ENCODE results near the gene ZC3H13.

Gene ZC3H13

GRCh38 chr13:46059405-46059804 is 6.9 kb upstream of the ZC3H13 start:
- DNase-seq (ENCODE audit: low read depth, low spot score) = no peak

GRCh38 chr13:46058268-46058667 is 5.7 kb upstream of the ZC3H13 start:
- no peak for DNase-seq (ENCODE audit: low read depth, low spot score)

GRCh38 chr13:46057256-46058015 is 4.9 kb upstream of the ZC3H13 start:
- DNase-seq (ENCODE audit: low read depth, low spot score) = no peak

GRCh38 chr13:46053162-46054012 is 841 bp upstream of the ZC3H13 start:
- no peak for DNase-seq (ENCODE audit: low read depth, low spot score)

GRCh38 chr13:46051968-46052318 is 603 bp downstream of the ZC3H13 start:
- no peak for DNase-seq (ENCODE audit: low read depth, low spot score)

- no peak for DNase-seq (ENCODE audit: low read depth, low spot score)
These were observed 1.8 kb downstream of the ZC3H13 start for GRCh38 chr13:46050771-46051170.

GRCh38 chr13:46045424-46045823 is 7.1 kb downstream of the ZC3H13 start:
- no peak for DNase-seq (ENCODE audit: low read depth, low spot score)

GRCh38 chr13:46043647-46044046 is 8.9 kb downstream of the ZC3H13 start:
- DNase-seq (ENCODE audit: low read depth, low spot score) = no peak

GRCh38 chr13:46041419-46041839 is 11.1 kb downstream of the ZC3H13 start:
- no peak for DNase-seq (ENCODE audit: low read depth, low spot score)

GRCh38 chr13:46040763-46041162 is 11.8 kb downstream of the ZC3H13 start:
- DNase-seq (ENCODE audit: low read depth, low spot score) = no peak

- no peak for DNase-seq (ENCODE audit: low read depth, low spot score)
These were observed 12.9 kb downstream of the ZC3H13 start for GRCh38 chr13:46039411-46040182.

- no peak for DNase-seq (ENCODE audit: low read depth, low spot score)
These were observed 14.2 kb downstream of the ZC3H13 start for GRCh38 chr13:46038296-46038695.

- no peak for DNase-seq (ENCODE audit: low read depth, low spot score)
These were observed 17.5 kb downstream of the ZC3H13 start for GRCh38 chr13:46035066-46035465.

- no peak for DNase-seq (ENCODE audit: low read depth, low spot score)
These were observed 20.2 kb downstream of the ZC3H13 start for GRCh38 chr13:46032341-46032740.

GRCh38 chr13:46031581-46032263 is 20.8 kb downstream of the ZC3H13 start:
- no peak for DNase-seq (ENCODE audit: low read depth, low spot score)

- no peak for DNase-seq (ENCODE audit: low read depth, low spot score)
These were observed 27.4 kb downstream of the ZC3H13 start for GRCh38 chr13:46025157-46025556.

GRCh38 chr13:46022481-46022880 is 30.1 kb downstream of the ZC3H13 start:
- DNase-seq (ENCODE audit: low read depth, low spot score) = no peak

GRCh38 chr13:46016216-46016615 is 36.3 kb downstream of the ZC3H13 start:
- DNase-seq (ENCODE audit: low read depth, low spot score) = no peak

GRCh38 chr13:46015366-46015765 is 37.2 kb downstream of the ZC3H13 start:
- no peak for DNase-seq (ENCODE audit: low read depth, low spot score)

GRCh38 chr13:46012404-46012803 is 40.1 kb downstream of the ZC3H13 start:
- no peak for DNase-seq (ENCODE audit: low read depth, low spot score)

- DNase-seq (ENCODE audit: low read depth, low spot score) = no peak
These were observed 42.4 kb downstream of the ZC3H13 start for GRCh38 chr13:46010148-46010547.

- DNase-seq (ENCODE audit: low read depth, low spot score) = no peak
These were observed 43.9 kb downstream of the ZC3H13 start for GRCh38 chr13:46008631-46009030.
